Vagina (tissue), 2 donors: ENCODE results near the gene PAMR1. TPM values are rescaled to one million over a fixed set of nuclear protein-coding genes. Genes with fewer than 3 reads are reported as not detected.
A peak's percentile ranks its signal among the peaks of the same experiment; 100 is the strongest.

Experiments
- DNase-seq, 2 donors: peaks; one replicate each; pipeline ENCODE4 v3.0.0-alpha.2; 2017; ENCODE audit errors: extremely low spot score in 2 of 2
- H3K27ac ChIP-seq: fragments of 200-600 bp; sonication (generic); one replicate; pipeline ENCODE4 v1.5.1; 2019
- H3K27me3 ChIP-seq: fragments of 200-600 bp; sonication (generic); one replicate; pipeline ENCODE4 v1.5.1; 2019
- H3K36me3 ChIP-seq, 2 donors: fragments of 200-600 bp; sonication (generic); one replicate each; pipeline ENCODE4 v1.5.1; 2017 to 2019
- H3K4me1 ChIP-seq: fragments of 200-600 bp; sonication (generic); one replicate; pipeline ENCODE4 v1.5.1; 2019
- H3K4me3 ChIP-seq, 2 donors: fragments of 200-600 bp; sonication (generic); 1 replicate in 1 of 2; 2 replicates in 1 of 2; pipeline ENCODE4 v1.5.1; 2016 to 2019
- H3K9me3 ChIP-seq: fragments of 200-600 bp; sonication (generic); one replicate; pipeline ENCODE4 v1.5.1; 2019
- CTCF ChIP-seq, 3 experiments: fragments of 450-650 bp in 2 of 3; fragments of 200-600 bp in 1 of 3; sonication (generic) in 1 of 3; IDR thresholded peaks; one replicate each; pipeline ENCODE4 v1.5.1; 2017 to 2019; ENCODE audit warnings: antibody characterized with exemption in 3 of 3, mild to moderate bottlenecking in 2 of 3, moderate library complexity in 2 of 3
- POLR2A ChIP-seq, 2 donors: fragments of 450-650 bp; IDR thresholded peaks; one replicate each; pipeline ENCODE4 v1.6.1; 2017; ENCODE audit warnings: antibody characterized with exemption in 2 of 2, mild to moderate bottlenecking in 2 of 2, moderate library complexity in 2 of 2
- POLR2AphosphoS5 ChIP-seq, 2 donors: sonication (generic); formaldehyde crosslinking; IDR thresholded peaks; one replicate each; pipeline ENCODE4 v1.9.0; 2017; ENCODE audit warnings: antibody characterized with exemption in 2 of 2, mild to moderate bottlenecking in 2 of 2, low read depth in 1 of 2; ENCODE audit not compliant: insufficient read depth in 1 of 2
- intact Hi-C: fragments of 100-400 bp; cut with DNase I; formaldehyde crosslinking; loops from one replicate; pipeline ENCODE4 v1.15.1; 2023
- total RNA-seq: library from RNA; depleted of rRNA; stranded (reverse); fragments of >200 nt; gene quantifications from one replicate; pipeline ENCODE4 v1.2.3, GENCODE V29; 2016

The PAMR1 gene
- total RNA-seq, 1 donor from 2014 or later = 46.7 TPM

DNA sequence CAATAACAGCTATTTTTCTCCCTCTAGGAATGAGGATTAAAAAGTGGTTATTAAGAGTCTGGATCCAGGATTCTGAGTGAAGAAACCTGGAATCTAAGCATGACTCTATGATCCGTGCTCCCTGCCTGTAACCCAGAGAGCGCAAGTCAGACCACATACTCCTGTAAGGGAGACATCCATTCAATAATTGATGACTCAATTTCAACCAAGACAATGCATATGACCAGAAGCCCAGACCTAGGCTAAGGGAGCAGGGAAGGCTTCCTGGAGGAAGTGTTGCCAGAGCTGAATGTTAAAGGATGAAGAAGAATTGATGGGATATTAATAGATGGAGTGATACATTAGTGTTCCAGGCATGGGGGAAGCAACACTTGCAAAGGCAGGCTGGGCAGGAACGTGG is 13.8 kb upstream of the PAMR1 start:
- no peaks in the 10 kb centered on the region for H3K36me3 ChIP-seq
- H3K27me3 ChIP-seq = no peaks in the 10 kb centered on the region
- no peak for DNase-seq
- TF ChIP-seq CTCF (IDR thresholded peaks at IDR 0.05) = no peak
- no peak for TF ChIP-seq POLR2A (IDR thresholded peaks at IDR 0.05)
- no peak for TF ChIP-seq POLR2AphosphoS5 (IDR thresholded peaks at IDR 0.05; ENCODE audit: insufficient read depth in 1 of 2, low read depth in 1 of 2)
- H3K4me1 ChIP-seq = peaks cover 29% of the 10 kb centered on the region
- no peak overlapping the region for H3K4me3 ChIP-seq
- intact Hi-C loops = no loop called here
- peak overlapping the region; percentile 70 for H3K27ac ChIP-seq
- no peaks in the 10 kb centered on the region for H3K9me3 ChIP-seq

DNA sequence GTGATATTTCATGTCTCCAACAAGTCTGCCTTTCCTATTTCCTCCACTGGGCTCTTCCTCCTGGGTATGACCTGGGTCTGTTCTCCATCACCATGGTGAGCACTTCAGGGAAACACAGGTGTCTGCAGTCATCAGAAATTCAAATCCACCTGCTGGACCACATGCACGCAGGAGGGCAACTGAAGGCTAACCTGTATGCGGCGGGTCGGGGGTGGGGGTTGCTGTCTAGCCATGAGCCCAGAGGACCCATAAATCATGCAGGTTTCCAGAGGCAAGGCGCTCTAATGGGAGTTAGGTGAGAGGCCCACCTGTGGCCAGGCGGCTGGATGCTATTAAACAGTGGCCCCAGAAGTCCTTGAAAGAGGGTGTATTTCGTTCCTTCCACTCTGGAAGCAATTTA is 11.1 kb upstream of the PAMR1 start:
- no peak for DNase-seq
- Histone ChIP-seq H3K36me3 (no peaks in the 10 kb centered on the region), H3K9me3 (no peaks in the 10 kb centered on the region), H3K4me1 (peaks cover 15% of the 10 kb centered on the region), H3K4me3 (no peak overlapping the region), H3K27me3 (no peaks in the 10 kb centered on the region), H3K27ac (no peak overlapping the region)
- TF ChIP-seq POLR2A (IDR thresholded peaks at IDR 0.05) (no peak), CTCF (IDR thresholded peaks at IDR 0.05) (no peak), POLR2AphosphoS5 (IDR thresholded peaks at IDR 0.05; ENCODE audit: insufficient read depth in 1 of 2, low read depth in 1 of 2) (no peak)
- intact Hi-C loops = no loop called here

DNA sequence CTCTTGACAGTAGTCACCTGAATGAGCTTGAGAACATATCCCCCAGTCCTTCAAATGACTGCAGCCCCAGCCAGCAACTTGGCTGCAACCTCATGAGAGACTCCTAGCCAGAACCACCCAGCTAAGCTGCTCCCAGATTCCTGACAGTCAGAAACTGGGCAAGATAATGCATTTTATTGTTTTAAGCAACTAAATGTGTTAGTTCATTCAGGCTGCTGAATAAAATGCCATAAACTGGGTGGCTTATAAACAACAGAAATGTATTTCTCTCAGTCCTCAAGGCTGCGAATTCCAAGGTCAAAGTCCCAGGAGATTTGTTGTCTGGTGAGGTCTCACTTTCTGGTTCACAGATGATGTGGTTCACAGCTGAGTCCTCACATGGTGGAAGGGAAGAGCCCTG is 5.8 kb upstream of the PAMR1 start:
- Histone ChIP-seq H3K27ac (peak overlapping the region; percentile 10), H3K27me3 (no peaks in the 10 kb centered on the region), H3K4me3 (no peak overlapping the region), H3K4me1 (peaks cover 14% of the 10 kb centered on the region), H3K36me3 (no peaks in the 10 kb centered on the region), H3K9me3 (no peaks in the 10 kb centered on the region)
- no peak for DNase-seq
- intact Hi-C loops = no loop called here
- TF ChIP-seq CTCF (IDR thresholded peaks at IDR 0.05) (no peak), POLR2AphosphoS5 (IDR thresholded peaks at IDR 0.05; ENCODE audit: insufficient read depth in 1 of 2, low read depth in 1 of 2) (no peak), POLR2A (IDR thresholded peaks at IDR 0.05) (no peak)

- intact Hi-C loops = no loop called here
- no peak for DNase-seq
- H3K27me3 ChIP-seq = no peaks in the 10 kb centered on the region
- H3K4me3 ChIP-seq = no peak overlapping the region
- H3K36me3 ChIP-seq = no peaks in the 10 kb centered on the region
- H3K4me1 ChIP-seq = peaks cover 14% of the 10 kb centered on the region
- peak overlapping the region; percentile 9 for H3K27ac ChIP-seq
- no peaks in the 10 kb centered on the region for H3K9me3 ChIP-seq
- TF ChIP-seq POLR2A (IDR thresholded peaks at IDR 0.05) (no peak), POLR2AphosphoS5 (IDR thresholded peaks at IDR 0.05; ENCODE audit: insufficient read depth in 1 of 2, low read depth in 1 of 2) (no peak), CTCF (IDR thresholded peaks at IDR 0.05) (no peak)
Measured at GRCh38 chr11:35529971-35530495, 4.6 kb upstream of the PAMR1 start.

GRCh38 chr11:35526370-35526792 is 965 bp upstream of the PAMR1 start:
- DNase-seq = no peak
- Histone ChIP-seq H3K9me3 (no peaks in the 10 kb centered on the region), H3K4me1 (peaks cover 15% of the 10 kb centered on the region), H3K27me3 (no peaks in the 10 kb centered on the region), H3K4me3 (peak overlapping the region in 1 of 2 donors; percentile 42), H3K27ac (no peak overlapping the region), H3K36me3 (no peaks in the 10 kb centered on the region)
- no peak for TF ChIP-seq POLR2AphosphoS5 (IDR thresholded peaks at IDR 0.05; ENCODE audit: insufficient read depth in 1 of 2, low read depth in 1 of 2)
- intact Hi-C loops = no loop called here
